GM12891 (cell line): Measurements from ENCODE around the gene CEP126.

ENCODE experiments used
- PAX5 ChIP-seq: IDR thresholded peaks from 2 replicates; pipeline ENCODE4 v1.6.1; 2011; ENCODE audit warnings: low read length, moderate library complexity, mild to moderate bottlenecking; ENCODE audit not compliant: insufficient read depth, severe bottlenecking
- POLR2A ChIP-seq: IDR thresholded peaks from 2 replicates; pipeline ENCODE4 v1.6.1; 2011; ENCODE audit warnings: low read depth, low read length, control low read depth
- POLR2AphosphoS5 ChIP-seq: IDR thresholded peaks from 2 replicates; pipeline ENCODE4 v1.6.1; 2011; ENCODE audit warnings: low read depth, low read length, control low read depth
- SPI1 ChIP-seq: IDR thresholded peaks from 2 replicates; pipeline ENCODE4 v1.6.1; 2011; ENCODE audit warnings: low read depth, low read length, control low read depth
- TAF1 ChIP-seq: IDR thresholded peaks from 2 replicates; pipeline ENCODE4 v1.6.1; 2011; ENCODE audit warnings: low read depth, low read length, control low read depth

DNA sequence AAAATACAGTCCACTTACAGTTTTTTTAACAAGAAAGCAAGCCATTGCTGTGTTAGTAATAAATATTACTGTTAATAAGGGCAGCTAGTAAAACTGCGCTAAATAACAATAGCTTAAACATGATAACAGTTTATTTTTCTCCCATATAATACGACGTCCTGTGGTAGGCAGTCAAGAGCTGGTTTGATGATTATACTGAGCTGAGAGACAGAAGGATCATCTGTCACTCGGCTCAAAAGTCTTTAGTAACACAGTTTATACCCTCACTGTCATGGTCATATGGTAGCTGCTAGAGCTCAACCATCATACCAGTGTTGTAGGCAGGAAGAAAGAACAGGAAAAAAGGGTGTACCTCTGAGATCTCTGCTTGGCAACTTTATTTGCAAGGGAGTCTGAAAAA lies 30.6 kb downstream of the CEP126 start:
- TF ChIP-seq POLR2A (no peak), POLR2AphosphoS5 (no peak), PAX5 (no peak), SPI1 (no peak), TAF1 (no peak)
